Measurements from ENCODE around the gene NADSYN1. TPM values are rescaled to one million over a fixed set of nuclear protein-coding genes. Genes with fewer than 3 reads are reported as not detected.

The NADSYN1 gene
- total RNA-seq, 4 donors from 2014 or later = 54.2 to 85.9 (median 70.0) TPM

- H3K4me3 ChIP-seq = no peak overlapping the region
- no peak overlapping the region for H3K27ac ChIP-seq
- H3K4me1 ChIP-seq = no peaks in the 10 kb centered on the region
- H3K27me3 ChIP-seq = no peaks in the 10 kb centered on the region
- no peak for DNase-seq (ENCODE audit: low spot score in 2 of 2)
- H3K9me3 ChIP-seq = peaks cover 0 to 32% (median 2%) of the 10 kb centered on the region in 4 donors
- H3K36me3 ChIP-seq = peaks cover 0 to 75% (median 12%) of the 10 kb centered on the region in 3 donors
- WGBS, 2 donors = 55 to 67% methylated on average over 10 of the region's 10 CpGs
- TF ChIP-seq CTCF (IDR thresholded peaks at IDR 0.05) (no peak), EP300 (IDR thresholded peaks at IDR 0.05) (no peak), POLR2A (IDR thresholded peaks at IDR 0.05) (no peak)
Measured at GRCh38 chr11:71504531-71504930, 51.5 kb downstream of the NADSYN1 start.

- no peak for DNase-seq (ENCODE audit: low spot score in 2 of 2)
- WGBS, 2 donors = 44 to 49% methylated on average over 2 of the region's 2 CpGs
- Histone ChIP-seq H3K27me3 (no peaks in the 10 kb centered on the region), H3K9me3 (peaks cover 0 to 37% (median 4%) of the 10 kb centered on the region in 4 donors), H3K36me3 (peaks cover 0 to 71% (median 9%) of the 10 kb centered on the region in 3 donors), H3K4me1 (no peaks in the 10 kb centered on the region), H3K27ac (no peak overlapping the region), H3K4me3 (no peak overlapping the region)
- TF ChIP-seq EP300 (IDR thresholded peaks at IDR 0.05) (no peak), POLR2A (IDR thresholded peaks at IDR 0.05) (no peak), CTCF (IDR thresholded peaks at IDR 0.05) (no peak)
Measured at GRCh38 chr11:71505001-71505400, 52.0 kb downstream of the NADSYN1 start.

- Histone ChIP-seq H3K4me1 (no peaks in the 10 kb centered on the region), H3K27ac (no peak overlapping the region), H3K27me3 (no peaks in the 10 kb centered on the region), H3K4me3 (no peak overlapping the region), H3K9me3 (peaks cover 0 to 44% (median 5%) of the 10 kb centered on the region in 4 donors), H3K36me3 (peaks cover 0 to 63% (median 9%) of the 10 kb centered on the region in 3 donors)
- WGBS, 2 donors = 80 to 83% methylated on average over 9 of the region's 9 CpGs
- TF ChIP-seq CTCF (IDR thresholded peaks at IDR 0.05) = no peak
- TF ChIP-seq EP300 (IDR thresholded peaks at IDR 0.05) = no peak
- TF ChIP-seq POLR2A (IDR thresholded peaks at IDR 0.05) = no peak
- no peak for DNase-seq (ENCODE audit: low spot score in 2 of 2)
Measured at GRCh38 chr11:71505781-71506180, 52.8 kb downstream of the NADSYN1 start.

- Histone ChIP-seq H3K4me3 (no peak overlapping the region), H3K4me1 (no peaks in the 10 kb centered on the region), H3K27ac (no peak overlapping the region), H3K27me3 (no peaks in the 10 kb centered on the region), H3K36me3 (peaks cover 0 to 50% (median 0%) of the 10 kb centered on the region in 3 donors), H3K9me3 (peaks cover 0 to 58% (median 5%) of the 10 kb centered on the region in 4 donors)
- TF ChIP-seq EP300 (IDR thresholded peaks at IDR 0.05) (no peak), CTCF (IDR thresholded peaks at IDR 0.05) (no peak), POLR2A (IDR thresholded peaks at IDR 0.05) (no peak)
- 94 to 95% methylated on average over 5 of the region's 5 CpGs for WGBS, 2 donors
- no peak for DNase-seq (ENCODE audit: low spot score in 2 of 2)
Measured at GRCh38 chr11:71507102-71507501, 54.1 kb downstream of the NADSYN1 start.

GRCh38 chr11:71518506-71519471 is 65.8 kb downstream of the NADSYN1 start:
- no peak for DNase-seq (ENCODE audit: low spot score in 2 of 2)
- 91 to 97% methylated on average over 33 to 44 of the region's 55 CpGs for WGBS, 2 donors
- no peak overlapping the region for H3K4me3 ChIP-seq

More at GRCh38 chr11:71518506-71519471, 65.8 kb downstream of the NADSYN1 start:
- Histone ChIP-seq H3K4me1 (no peaks in the 10 kb centered on the region), H3K27ac (no peak overlapping the region), H3K36me3 (peaks cover 0 to 11% (median 0%) of the 10 kb centered on the region in 3 donors), H3K9me3 (peaks cover 0 to 12% (median 0%) of the 10 kb centered on the region in 4 donors), H3K27me3 (no peaks in the 10 kb centered on the region)
- TF ChIP-seq POLR2A (IDR thresholded peaks at IDR 0.05) = no peak
- no peak for TF ChIP-seq CTCF (IDR thresholded peaks at IDR 0.05)
- TF ChIP-seq EP300 (IDR thresholded peaks at IDR 0.05) = no peak

All from tibial nerve (tissue), 4 donors.